Stimulated activated CD4-positive, alpha-beta T cell treated with anti-CD3 and anti-CD28 coated beads, TNF-alpha, amount 100 ng/mL, for 24 hours (primary cell): Measurements from ENCODE around the gene NDRG4.

Experiments
- DNase-seq, 3 experiments: peaks; one replicate each; pipeline ENCODE4 v3.0.0-alpha.2; 2020; ENCODE audit warnings: low read depth in 3 of 3

The NDRG4 gene

DNA sequence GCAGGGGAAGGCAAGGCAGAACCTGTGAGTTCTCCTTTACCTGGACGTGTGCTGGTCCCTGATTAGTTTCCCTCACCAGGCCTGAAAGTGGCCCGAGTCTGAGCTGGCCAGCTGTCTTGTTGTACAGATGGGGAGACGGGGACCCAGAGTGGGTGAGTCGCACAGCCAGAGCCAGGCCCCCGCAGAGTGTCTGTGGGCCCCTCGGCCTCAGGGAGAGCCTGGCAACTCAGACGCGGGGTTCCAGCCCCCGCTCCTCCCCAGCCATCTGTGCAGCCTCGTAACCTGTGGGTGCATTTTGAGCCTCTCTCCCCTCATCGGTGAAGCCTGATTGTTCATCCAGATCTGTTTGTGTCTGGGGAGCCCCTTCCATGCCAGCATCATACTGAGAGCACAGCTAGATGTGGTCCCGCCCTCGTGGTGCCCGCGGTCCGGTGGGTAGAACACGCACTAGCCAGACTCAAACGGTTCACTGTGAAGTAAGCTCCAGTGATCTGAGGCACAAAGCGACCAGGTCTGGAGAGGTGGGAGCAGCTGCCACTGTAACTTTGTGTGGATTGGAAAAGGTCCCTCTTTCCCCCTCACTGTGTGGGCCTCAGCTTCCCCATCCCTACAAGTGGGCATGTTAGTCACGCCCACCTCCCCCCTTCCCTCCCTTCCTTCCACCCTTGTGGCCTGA is 6.0 kb upstream of the NDRG4 start:
- DNase-seq, result no peak

- DNase-seq, result peak; percentile 31 to 73 (median 50)
Observed at GRCh38 chr16:58494981-58495520, 4.9 kb upstream of the NDRG4 start.

DNA sequence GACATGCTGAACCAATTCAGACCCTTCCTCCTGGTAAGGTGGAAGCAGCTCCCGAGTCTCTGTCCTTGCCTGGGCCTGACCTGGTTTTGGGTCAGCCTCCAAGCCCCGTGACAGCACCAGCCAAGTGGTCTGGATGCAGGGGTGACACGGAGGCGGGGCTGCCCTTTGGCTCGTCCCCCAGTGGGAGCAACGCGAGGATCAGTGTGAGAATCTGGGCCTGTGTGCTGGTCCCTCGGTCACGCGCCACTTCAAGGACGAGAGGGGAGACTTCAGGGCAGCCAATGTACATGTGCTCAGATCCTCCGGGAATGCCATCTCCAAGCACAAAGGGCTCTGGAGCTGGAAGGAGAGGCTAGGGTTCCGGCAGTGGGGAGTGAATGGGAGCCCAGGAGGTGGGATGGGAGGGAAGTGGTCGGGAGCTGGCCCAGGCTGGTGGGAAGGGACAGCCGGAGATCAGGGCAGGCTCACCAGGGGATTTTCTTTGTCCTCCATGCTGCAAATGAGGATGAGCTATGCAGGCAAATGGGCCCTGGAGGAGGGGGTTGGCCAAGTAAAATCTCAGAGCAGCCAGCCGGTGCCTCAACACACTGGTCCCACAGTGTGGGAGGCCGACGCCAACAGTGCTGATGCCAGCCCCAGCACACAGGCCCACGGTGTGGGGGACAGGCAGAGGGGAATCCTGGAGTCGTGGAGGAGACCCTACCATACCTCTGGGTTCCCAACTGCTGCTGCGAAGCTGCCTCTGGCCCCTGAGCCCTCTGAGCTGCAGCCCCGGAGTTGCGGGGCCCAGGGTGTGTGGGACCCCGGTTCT is 4.2 kb upstream of the NDRG4 start:
- no peak for DNase-seq

GRCh38 chr16:58497468-58497867 is 2.5 kb upstream of the NDRG4 start:
- DNase-seq, result no peak

- no peak for DNase-seq
Observed at GRCh38 chr16:58497935-58498334, 2.0 kb upstream of the NDRG4 start.

DNA sequence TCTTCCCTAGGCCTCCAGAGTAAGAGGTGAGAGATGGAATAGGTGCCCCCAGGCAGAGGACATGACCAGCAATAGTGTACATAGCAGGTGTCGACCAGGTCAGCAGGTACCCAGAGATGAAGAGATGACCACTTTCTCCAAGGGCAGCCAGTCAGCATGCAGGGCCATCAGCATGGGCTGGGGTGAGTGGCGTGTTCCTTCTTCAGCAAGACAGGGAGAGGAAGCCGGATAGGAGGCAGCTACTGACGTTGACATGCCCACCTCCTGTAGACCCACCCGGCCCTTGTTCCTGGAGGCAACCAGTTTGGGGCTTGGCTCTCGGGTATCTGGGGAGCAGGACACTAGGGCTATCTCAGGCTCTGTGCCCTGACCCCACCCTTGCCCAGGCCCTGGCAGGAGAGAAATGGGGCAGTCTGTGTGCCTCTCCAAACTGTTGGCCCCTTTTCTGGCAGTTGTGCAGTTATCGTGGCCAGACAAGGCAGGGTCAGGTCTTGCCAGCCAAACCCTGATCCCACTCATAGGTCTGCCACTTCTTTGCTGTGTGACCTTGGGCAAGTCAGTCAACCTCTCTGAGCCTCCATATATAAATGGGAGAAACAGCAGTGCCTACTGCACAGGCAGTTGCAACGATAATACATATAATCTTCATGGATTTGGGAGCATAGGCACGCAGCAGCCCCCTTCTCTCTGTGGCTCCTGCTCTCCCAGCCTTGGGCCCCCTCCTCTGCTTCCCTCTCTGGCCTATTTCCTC is 1.4 kb upstream of the NDRG4 start:
- no peak for DNase-seq

DNA sequence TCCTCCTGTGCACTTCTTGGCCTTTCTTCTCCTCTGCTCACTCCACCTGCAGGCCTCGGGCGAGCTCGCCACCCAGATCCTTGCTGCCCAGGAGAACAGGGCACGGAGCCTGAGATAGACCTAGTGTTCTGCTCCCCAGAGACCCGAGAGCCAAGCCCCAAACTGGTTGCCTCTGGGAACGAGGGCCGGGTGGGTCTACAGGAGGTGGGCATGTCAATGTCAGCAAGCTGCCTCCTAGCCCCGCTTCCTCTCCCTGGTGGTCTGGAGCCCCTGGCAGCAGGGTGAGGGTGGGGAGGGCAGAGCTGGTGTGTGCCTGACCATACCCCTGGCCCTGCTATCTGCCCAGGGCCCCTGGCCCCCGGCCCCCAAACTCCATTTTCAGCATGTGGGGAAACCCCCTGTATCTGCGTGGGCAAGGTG is 841 bp upstream of the NDRG4 start:
- DNase-seq, result no peak

GRCh38 chr16:58500430-58501241 is 693 bp downstream of the NDRG4 start:
- no peak for DNase-seq

DNA sequence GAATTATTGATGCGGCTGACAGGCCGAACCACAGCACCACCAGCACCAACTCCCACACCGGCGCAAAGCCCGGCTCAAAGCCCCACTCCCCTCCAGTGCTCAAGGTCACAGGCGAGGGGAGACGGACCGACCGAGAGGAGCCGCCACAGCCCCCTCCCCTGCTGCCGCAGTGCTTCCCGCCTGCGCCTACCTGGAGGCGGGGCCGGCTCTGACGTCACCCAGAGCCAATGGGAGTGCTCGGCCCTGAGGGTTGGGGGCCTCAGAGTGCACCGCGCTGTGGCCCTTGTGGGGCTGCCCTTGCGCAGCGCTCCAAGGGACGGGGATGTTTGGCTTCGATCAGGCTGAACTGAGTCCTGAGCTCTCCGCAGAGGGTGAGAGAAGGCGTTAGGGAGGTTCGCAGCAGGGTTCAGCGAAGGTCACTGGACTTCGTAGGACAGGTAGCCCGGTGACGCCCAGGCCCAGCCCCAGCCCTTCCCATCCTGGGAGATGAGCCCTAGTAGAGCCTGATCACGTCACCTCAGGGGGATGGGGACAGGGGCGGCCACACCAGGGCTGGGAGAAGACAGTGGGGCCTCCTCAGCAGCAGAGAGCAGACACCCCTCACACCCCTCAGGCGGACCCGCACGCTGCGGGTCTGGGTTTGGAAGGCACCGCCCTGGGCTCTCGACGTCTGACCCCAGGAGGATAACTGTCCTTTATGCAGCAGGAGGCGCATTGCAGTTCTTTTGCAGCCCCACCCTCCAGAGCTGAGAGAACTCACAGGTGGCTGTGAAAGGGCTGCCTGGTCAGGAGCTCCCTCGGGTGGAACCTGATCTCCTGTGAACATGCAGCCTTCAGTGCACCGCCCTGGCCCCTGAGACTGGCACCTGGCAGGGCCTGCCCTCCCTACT is 1.5 kb downstream of the NDRG4 start:
- DNase-seq, result peak in 2 of 3 experiments; percentile 19 to 59

GRCh38 chr16:58502217-58502921 is 2.4 kb downstream of the NDRG4 start:
- no peak for DNase-seq

DNA sequence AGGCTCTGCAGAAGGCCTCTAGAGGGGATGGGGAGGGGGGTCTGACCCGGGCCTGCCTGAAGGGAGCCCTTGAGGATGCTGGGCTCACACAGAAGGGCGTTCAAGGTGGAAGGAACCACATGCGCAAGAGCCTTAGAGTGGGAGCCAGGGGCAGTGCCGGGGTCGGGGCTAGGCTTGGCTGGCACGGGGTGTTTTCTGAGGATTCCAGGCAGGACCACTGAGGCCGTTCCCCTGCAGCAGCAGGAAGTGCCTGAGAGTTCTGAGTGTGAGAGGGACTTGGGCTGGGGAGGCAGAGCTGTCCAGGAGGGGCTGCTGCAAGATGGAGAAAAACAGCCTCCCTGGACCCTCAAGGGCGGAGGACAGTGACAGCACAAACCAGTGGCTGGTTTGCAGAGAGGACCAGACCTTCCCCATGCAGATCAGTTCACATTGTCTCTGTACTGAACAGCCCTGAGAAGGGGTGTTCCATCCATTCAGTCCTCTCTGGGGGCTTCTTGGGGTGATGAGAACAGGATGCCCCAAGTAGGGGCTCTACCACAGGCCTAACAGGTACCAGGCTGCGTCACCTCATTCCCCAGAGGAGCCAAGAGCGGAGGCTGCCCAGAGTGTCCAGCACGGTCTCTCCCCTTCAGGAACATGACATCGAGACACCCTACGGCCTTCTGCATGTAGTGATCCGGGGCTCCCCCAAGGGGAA is 3.4 kb downstream of the NDRG4 start:
- no peak for DNase-seq

DNA sequence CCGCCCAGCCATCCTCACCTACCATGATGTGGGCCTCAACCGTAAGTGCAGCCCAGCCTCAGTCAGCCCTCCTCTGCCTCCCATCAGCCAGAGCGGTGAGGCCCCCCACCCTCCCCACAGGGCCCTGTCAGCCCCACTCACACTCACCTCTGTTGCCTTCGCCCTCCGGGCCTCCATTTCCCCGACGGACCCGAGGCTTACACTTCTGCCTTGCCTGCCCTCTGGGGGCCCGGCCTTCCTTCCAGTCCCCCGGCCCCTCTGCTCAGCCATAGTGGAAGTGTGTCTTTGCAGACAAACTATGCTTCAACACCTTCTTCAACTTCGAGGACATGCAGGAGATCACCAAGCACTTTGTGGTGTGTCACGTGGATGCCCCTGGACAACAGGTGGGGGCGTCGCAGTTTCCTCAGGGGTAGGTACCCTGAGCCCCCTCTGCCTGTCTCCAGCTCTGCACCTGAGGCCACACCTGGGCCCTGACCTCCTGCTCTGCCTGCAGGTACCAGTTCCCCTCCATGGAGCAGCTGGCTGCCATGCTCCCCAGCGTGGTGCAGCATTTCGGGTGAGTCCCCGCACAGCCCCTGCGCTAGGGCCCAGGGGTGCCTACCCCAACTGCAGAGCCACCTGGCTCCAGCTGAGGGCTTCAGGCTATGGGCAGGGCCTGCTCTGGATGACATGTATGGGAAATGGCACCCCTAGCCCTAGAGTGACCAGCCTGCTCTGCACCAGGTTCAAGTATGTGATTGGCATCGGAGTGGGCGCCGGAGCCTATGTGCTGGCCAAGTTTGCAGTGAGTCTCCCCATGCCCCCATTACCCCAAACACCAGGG is 4.1 kb downstream of the NDRG4 start:
- no peak for DNase-seq

- DNase-seq, result no peak
Observed at GRCh38 chr16:58506241-58507194, 6.6 kb downstream of the NDRG4 start.

DNA sequence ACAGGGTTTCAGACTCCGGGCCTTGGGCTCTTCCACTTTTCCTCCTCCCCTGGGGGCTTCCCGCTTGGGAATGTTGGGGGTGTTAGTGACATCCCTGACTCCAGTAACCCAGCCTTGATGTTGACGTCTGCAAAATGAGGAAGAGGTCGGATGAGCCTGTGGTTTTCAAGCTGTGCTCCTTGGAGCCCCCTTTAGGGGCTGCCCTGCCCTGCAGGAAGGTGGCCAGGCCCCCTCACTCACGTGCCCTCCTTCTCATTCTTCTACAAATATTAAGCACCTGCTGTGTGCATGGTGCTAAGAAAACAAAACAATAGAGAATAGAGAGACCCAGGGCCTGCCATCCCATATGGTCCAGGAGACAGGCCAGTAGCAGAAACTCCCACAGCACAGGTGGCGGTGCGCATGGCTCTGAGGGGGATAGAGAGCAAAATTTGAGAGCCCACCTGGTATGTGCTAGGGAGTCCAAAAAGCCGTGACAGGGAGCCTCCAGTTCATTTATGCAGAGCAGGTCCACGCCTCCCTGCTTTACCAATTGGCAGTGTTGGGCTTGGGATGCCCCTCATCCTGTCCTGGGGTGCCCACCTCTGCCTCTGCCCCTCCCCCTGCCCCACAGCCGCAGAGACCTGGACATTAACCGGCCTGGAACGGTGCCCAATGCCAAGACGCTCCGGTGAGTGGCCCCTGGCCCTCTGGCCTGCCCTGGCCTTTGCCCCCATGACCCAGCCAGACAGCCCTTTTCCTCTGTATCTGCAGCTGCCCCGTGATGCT is 7.4 kb downstream of the NDRG4 start:
- DNase-seq, result no peak

GRCh38 chr16:58507963-58508670 is 8.2 kb downstream of the NDRG4 start:
- no peak for DNase-seq
